Measurements from ENCODE around the gene RAX2. TPM values are rescaled to one million over a fixed set of nuclear protein-coding genes. Genes with fewer than 3 reads are reported as not detected.
"Not testable (repeated sequence)": the region's sequence is repeated elsewhere in the genome, so short reads cannot be mapped to it uniquely, and the experiment has no call there.

Gene RAX2
- total and polyA plus RNA-seq, 4 experiments from 2014 or later, result not detected

DNA sequence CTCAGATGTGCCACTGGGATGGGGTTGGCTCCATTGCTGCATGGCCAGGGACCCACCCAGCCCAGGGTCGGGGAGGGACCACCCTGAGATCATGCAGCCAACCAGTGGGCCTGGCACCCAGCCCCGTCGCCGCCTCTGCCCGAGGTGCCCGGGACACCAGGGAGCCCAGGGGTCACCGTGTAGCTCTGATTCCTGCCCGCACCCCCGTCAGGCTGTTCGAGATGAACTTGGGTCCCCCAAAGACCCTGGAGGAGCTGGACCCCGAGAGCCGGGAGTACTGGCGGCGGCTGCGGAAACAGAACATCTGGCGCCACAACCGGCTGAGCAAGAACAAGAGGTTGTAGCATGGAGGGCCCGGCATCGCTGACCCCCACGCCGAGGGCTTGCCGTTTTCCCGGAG is 5.0 kb downstream of the RAX2 start:
- ChIA-PET CTCF (ENCODE audit: partially characterized antibody) (interaction anchor here (0.9 kb wide), 1 partner anchor 21 kb away, joined by 3 read pairs; no protein-coding TSS in a partner anchor), POLR2A (ENCODE audit: partially characterized antibody) (interaction anchor here (1.7 kb wide), 1 partner anchor 22 kb away, joined by 3 read pairs; no protein-coding TSS in a partner anchor)
- intact Hi-C loops (cut with micrococcal nuclease), result no loop called here
- peaks cover 0 to 3% (median 0%) of the 10 kb centered on the region in 8 donors for H3K9me3 Mint-ChIP-seq
- peak overlapping the region in 1 of 8 donors; percentile 35 for H3K4me3 Mint-ChIP-seq
- H3K4me1 Mint-ChIP-seq, result peaks cover 9 to 21% (median 17%) of the 10 kb centered on the region in 4 donors
- peaks cover 0 to 2% of the 10 kb centered on the region in 2 donors for H3K27me3 Mint-ChIP-seq
- Histone ChIP-seq H3K9me3 (ENCODE audit: control insufficient read depth in 1 of 2, low read length in 2 of 2) (no peaks in the 10 kb centered on the region), H3K4me1 (ENCODE audit: insufficient read depth, low read length) (peaks cover 6% of the 10 kb centered on the region), H3K27me3 (ENCODE audit: insufficient read depth, low read length) (no peaks in the 10 kb centered on the region), H3K36me3 (ENCODE audit: insufficient read depth, low read length) (peaks cover 19% of the 10 kb centered on the region), H3K27ac (ENCODE audit: low read depth, low read length) (no peak overlapping the region), H3K4me3 (ENCODE audit: low read length in 2 of 2) (no peak overlapping the region)
- peak in 1 of 5 donors; percentile 38 for DNase-seq
- peaks cover 14 to 27% of the 10 kb centered on the region in 2 donors for H3K36me3 Mint-ChIP-seq
- peak overlapping the region in 1 of 7 donors; percentile 76 for H3K27ac Mint-ChIP-seq

DNA sequence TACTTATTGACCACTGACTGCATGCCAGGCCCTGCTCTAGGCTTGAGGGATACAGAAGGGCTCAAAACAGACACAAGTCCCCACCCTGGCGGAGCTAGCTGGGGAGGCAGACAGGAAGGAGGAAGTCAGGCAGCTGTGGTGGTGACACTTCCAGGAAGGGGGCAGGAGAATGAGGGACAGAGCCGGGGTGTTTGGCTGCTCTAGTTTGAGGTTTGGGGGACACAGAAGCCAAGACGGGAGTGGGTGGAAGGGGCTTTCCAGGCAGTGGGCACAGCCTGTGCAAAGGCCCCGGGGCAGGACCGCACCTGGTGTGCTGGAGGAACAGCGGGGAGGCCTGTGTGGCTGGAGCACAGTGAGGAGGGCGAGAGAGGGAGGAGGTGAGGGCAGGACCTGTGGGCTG is 5.5 kb downstream of the RAX2 start:
- CTCF ChIA-PET (ENCODE audit: partially characterized antibody), result no interaction called here
- DNase-seq, result peak in 1 of 5 donors; percentile 31
- H3K4me3 ChIP-seq (ENCODE audit: low read length in 2 of 2), result no peak overlapping the region
- no peaks in the 10 kb centered on the region for H3K9me3 ChIP-seq (ENCODE audit: control insufficient read depth in 1 of 2, low read length in 2 of 2)
- H3K36me3 Mint-ChIP-seq, result peaks cover 14 to 31% of the 10 kb centered on the region in 2 donors
- H3K9me3 Mint-ChIP-seq, result peaks cover 0 to 3% (median 0%) of the 10 kb centered on the region in 8 donors
- H3K27ac ChIP-seq (ENCODE audit: low read depth, low read length), result no peak overlapping the region
- H3K4me3 Mint-ChIP-seq, result peak overlapping the region in 4 of 8 donors; percentile 21 to 60 (median 42)
- intact Hi-C loops (cut with micrococcal nuclease), result no loop called here
- H3K27me3 ChIP-seq (ENCODE audit: insufficient read depth, low read length), result no peaks in the 10 kb centered on the region
- H3K27ac Mint-ChIP-seq, result peak overlapping the region in 6 of 7 donors; percentile 15 to 76 (median 59)
- peaks cover 0 to 2% of the 10 kb centered on the region in 2 donors for H3K27me3 Mint-ChIP-seq
- peaks cover 12% of the 10 kb centered on the region for H3K4me1 ChIP-seq (ENCODE audit: insufficient read depth, low read length)
- peaks cover 19% of the 10 kb centered on the region for H3K36me3 ChIP-seq (ENCODE audit: insufficient read depth, low read length)
- POLR2A ChIA-PET (ENCODE audit: partially characterized antibody), result interaction anchor here (1.7 kb wide), 1 partner anchor 22 kb away, joined by 3 read pairs; no protein-coding TSS in a partner anchor
- H3K4me1 Mint-ChIP-seq, result peaks cover 13 to 27% (median 22%) of the 10 kb centered on the region in 4 donors

DNA sequence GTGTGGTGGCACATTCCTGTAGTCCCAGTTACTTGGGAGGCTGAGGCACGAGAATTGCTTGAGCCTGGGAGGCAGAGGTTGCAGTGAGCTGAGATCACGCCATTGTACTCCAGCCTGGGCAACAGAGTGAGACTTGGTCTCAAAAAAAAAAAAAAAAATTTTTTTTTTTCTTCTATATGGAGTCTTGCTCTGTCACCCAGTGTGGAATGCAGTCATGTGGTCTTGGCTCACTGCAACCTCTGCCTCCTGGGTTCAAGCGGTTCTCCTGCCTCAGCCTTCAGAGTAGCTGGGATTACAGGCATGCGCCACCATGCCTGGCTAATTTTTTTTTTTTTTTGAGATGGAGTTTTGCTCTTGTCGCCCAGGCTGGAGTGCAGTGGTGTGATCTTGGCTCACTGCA is 6.3 kb downstream of the RAX2 start:
- H3K27me3 ChIP-seq (ENCODE audit: insufficient read depth, low read length); H3K27me3 Mint-ChIP-seq; H3K4me3 ChIP-seq (ENCODE audit: low read length in 2 of 2); CTCF ChIA-PET (ENCODE audit: partially characterized antibody); H3K4me3 Mint-ChIP-seq; H3K9me3 Mint-ChIP-seq; H3K9me3 ChIP-seq (ENCODE audit: control insufficient read depth in 1 of 2, low read length in 2 of 2); H3K27ac ChIP-seq (ENCODE audit: low read depth, low read length); intact Hi-C loops (cut with micrococcal nuclease): not testable (repeated sequence)
- POLR2A ChIA-PET (ENCODE audit: partially characterized antibody), result interaction anchor here (1.7 kb wide), 1 partner anchor 23 kb away, joined by 3 read pairs; no protein-coding TSS in a partner anchor
- Mint-ChIP-seq H3K4me1 (peaks cover 13 to 34% (median 26%) of the 10 kb centered on the region in 4 donors), H3K27ac (peak overlapping the region in 1 of 7 donors; percentile 76), H3K36me3 (peaks cover 10 to 35% of the 10 kb centered on the region in 2 donors)
- Histone ChIP-seq H3K4me1 (ENCODE audit: insufficient read depth, low read length) (peaks cover 16% of the 10 kb centered on the region), H3K36me3 (ENCODE audit: insufficient read depth, low read length) (peaks cover 19% of the 10 kb centered on the region)
- DNase-seq, result peak in 1 of 5 donors; percentile 16

DNA sequence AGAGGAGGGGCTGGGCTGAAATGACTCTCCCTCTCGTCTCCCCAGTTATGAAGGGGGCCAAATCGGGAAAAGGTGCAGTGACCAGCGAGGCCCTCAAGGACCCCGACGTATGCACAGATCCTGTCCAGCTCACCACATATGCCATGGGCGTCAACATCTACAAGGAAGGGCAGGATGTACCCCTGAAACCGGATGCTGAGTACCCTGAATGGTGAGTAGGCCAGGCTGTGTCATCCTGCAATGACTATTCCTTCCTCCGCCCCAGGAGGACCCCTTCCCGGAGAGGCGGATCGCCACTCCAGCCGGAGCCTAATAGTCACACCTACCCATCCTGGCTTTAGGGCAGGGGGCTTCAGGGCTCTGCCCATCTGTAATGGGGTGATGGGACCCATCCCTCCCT is 6.9 kb downstream of the RAX2 start:
- H3K4me3 ChIP-seq (ENCODE audit: low read length in 2 of 2), result no peak overlapping the region
- H3K4me3 Mint-ChIP-seq, result no peak overlapping the region
- intact Hi-C loops (cut with micrococcal nuclease), result no loop called here
- peak in 1 of 5 donors; percentile 26 for DNase-seq
- ChIA-PET CTCF (ENCODE audit: partially characterized antibody) (no interaction called here), POLR2A (ENCODE audit: partially characterized antibody) (no interaction called here)
- H3K36me3 ChIP-seq (ENCODE audit: insufficient read depth, low read length), result peaks cover 19% of the 10 kb centered on the region
- H3K36me3 Mint-ChIP-seq, result peaks cover 10 to 37% of the 10 kb centered on the region in 2 donors
- no peak overlapping the region for H3K27ac Mint-ChIP-seq
- no peak overlapping the region for H3K27ac ChIP-seq (ENCODE audit: low read depth, low read length)
- H3K27me3 Mint-ChIP-seq, result peaks cover 0 to 2% of the 10 kb centered on the region in 2 donors
- H3K9me3 ChIP-seq (ENCODE audit: control insufficient read depth in 1 of 2, low read length in 2 of 2), result no peaks in the 10 kb centered on the region
- H3K4me1 Mint-ChIP-seq, result peaks cover 15 to 41% (median 28%) of the 10 kb centered on the region in 4 donors
- peaks cover 23% of the 10 kb centered on the region for H3K4me1 ChIP-seq (ENCODE audit: insufficient read depth, low read length)
- H3K9me3 Mint-ChIP-seq, result peaks cover 0 to 3% (median 0%) of the 10 kb centered on the region in 8 donors
- H3K27me3 ChIP-seq (ENCODE audit: insufficient read depth, low read length), result no peaks in the 10 kb centered on the region

DNA sequence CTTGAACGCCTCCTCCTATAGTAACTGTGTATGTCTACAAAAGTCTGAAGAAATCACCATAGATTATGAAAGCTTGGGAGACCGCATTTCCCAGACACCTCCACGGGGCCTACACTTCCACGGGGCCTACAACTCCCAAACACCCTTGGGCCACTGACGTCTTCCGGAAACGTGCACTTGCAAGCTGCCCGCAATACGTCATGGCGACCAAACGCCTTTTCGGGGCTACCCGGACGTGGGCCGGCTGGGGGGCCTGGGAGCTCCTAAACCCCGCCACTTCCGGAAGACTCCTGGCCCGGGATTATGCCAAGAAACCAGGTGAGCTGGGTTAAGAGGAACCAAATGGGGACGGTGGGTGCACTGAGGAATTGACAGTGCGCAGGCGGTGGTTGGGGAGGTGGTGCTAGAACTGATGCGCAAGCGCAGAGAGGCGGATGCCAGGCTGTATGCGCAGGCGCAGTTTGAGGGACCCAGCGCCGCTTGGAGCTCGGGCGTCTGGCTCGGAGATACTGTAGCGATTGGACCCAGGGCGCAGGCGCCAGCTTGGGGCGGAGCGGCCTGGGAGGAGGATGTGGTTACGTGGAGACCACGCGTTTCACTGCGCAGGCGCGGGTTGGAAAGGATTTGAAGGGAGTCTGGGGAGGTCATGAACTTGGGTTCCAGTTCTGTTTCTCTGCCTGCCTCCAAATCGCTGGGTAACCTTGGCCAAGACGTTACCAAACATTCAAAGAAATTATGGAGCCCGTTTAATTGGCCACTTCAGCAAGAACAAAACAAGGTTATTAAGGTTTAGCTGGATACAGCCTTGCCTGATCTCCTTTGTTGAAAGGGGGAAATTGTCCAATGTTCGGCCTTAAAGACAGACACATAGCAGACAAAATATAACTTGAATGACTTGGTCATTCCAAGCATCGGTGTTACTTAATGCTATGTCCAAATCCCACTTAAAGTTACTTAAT is 9.2 kb downstream of the RAX2 start, which contains the start of gene MRPL54:
Gene MRPL54, plus strand, starts transcription at position 182 of the 959 bp plus-strand sequence. Its CDS starts 19 bp downstream, at position 201.
- Mint-ChIP-seq H3K4me3 (peak within 1 kb of the TSS; percentile 96 to 99 (median 98)), H3K27ac (peak within 1 kb of the TSS; percentile 100), H3K4me1 (peaks cover 16 to 55% (median 33%) of the 10 kb centered on the region in 4 donors), H3K36me3 (peaks cover 6 to 38% of the 10 kb centered on the region in 2 donors), H3K9me3 (peaks cover 0 to 3% (median 0%) of the 10 kb centered on the region in 8 donors), H3K27me3 (peaks cover 0 to 2% of the 10 kb centered on the region in 2 donors)
- peaks cover 16% of the 10 kb centered on the region for H3K36me3 ChIP-seq (ENCODE audit: insufficient read depth, low read length)
- H3K4me3 ChIP-seq (ENCODE audit: low read length in 2 of 2), result peak within 1 kb of the TSS; percentile 91 to 98
- no peaks in the 10 kb centered on the region for H3K9me3 ChIP-seq (ENCODE audit: control insufficient read depth in 1 of 2, low read length in 2 of 2)
- H3K27ac ChIP-seq (ENCODE audit: low read depth, low read length), result peak within 1 kb of the TSS; percentile 100
- peak; percentile 99 to 100 (median 100) for DNase-seq
- ChIA-PET CTCF (ENCODE audit: partially characterized antibody) (interaction anchor here (0.5 to 9.7 kb wide), 22 partner anchors 9 to 1710 kb away, joined by 3 to 82 read pairs (median 4); partner anchors contain the start of genes DOHH, EEF2 and RAX2), POLR2A (ENCODE audit: partially characterized antibody) (interaction anchor here (0.6 to 3.8 kb wide), 39 partner anchors 8 to 1206 kb away, joined by 3 to 46 read pairs (median 5); partner anchors contain the start of genes DAPK3, DOHH, EEF2 and FEM1A)
- peaks cover 43% of the 10 kb centered on the region for H3K4me1 ChIP-seq (ENCODE audit: insufficient read depth, low read length)
- H3K27me3 ChIP-seq (ENCODE audit: insufficient read depth, low read length), result no peaks in the 10 kb centered on the region
- intact Hi-C loops (cut with micrococcal nuclease), result loop anchor here (1.0 to 5.0 kb wide), 6 partner anchors 41 to 710 kb away; partner anchors contain the start of genes DAPK3, EEF2 and HDGFL2

DNA sequence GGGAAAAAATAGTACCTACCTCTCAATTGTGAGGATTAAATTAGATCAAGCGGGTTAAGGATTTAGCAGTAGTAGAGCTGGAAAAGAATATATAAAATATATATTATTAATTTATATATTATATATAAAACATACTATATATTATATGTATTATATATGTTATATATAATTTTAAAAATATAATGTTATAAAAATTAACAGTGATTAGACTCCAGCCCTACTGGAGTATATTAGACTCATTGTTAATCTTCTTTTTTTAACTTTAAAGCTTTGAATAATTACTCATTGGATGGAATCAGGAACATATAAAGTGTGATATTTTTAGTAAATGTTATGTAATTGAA is 9.9 kb downstream of the RAX2 start:
- Mint-ChIP-seq H3K36me3 (peaks cover 6 to 38% of the 10 kb centered on the region in 2 donors), H3K4me1 (peaks cover 16 to 59% (median 34%) of the 10 kb centered on the region in 4 donors), H3K9me3 (peaks cover 0 to 3% (median 0%) of the 10 kb centered on the region in 8 donors), H3K27me3 (peaks cover 0 to 2% of the 10 kb centered on the region in 2 donors), H3K4me3 (peak overlapping the region; percentile 96 to 99 (median 98)), H3K27ac (peak overlapping the region; percentile 100)
- Histone ChIP-seq H3K4me3 (ENCODE audit: low read length in 2 of 2) (peak overlapping the region in 1 of 2 donors; percentile 98), H3K27ac (ENCODE audit: low read depth, low read length) (peak overlapping the region; percentile 100), H3K36me3 (ENCODE audit: insufficient read depth, low read length) (peaks cover 12% of the 10 kb centered on the region), H3K27me3 (ENCODE audit: insufficient read depth, low read length) (no peaks in the 10 kb centered on the region), H3K4me1 (ENCODE audit: insufficient read depth, low read length) (peaks cover 46% of the 10 kb centered on the region), H3K9me3 (ENCODE audit: control insufficient read depth in 1 of 2, low read length in 2 of 2) (no peaks in the 10 kb centered on the region)
- intact Hi-C loops (cut with micrococcal nuclease), result loop anchor here (1.0 to 5.0 kb wide), 6 partner anchors 41 to 710 kb away; partner anchors contain the start of genes DAPK3, EEF2 and HDGFL2
- ChIA-PET POLR2A (ENCODE audit: partially characterized antibody) (interaction anchor here (0.8 to 3.8 kb wide), 35 partner anchors 9 to 1206 kb away, joined by 3 to 46 read pairs (median 6); partner anchors contain the start of genes DAPK3, DOHH, EEF2 and FEM1A), CTCF (ENCODE audit: partially characterized antibody) (interaction anchor here (1.0 to 9.7 kb wide), 18 partner anchors 9 to 1710 kb away, joined by 3 to 82 read pairs (median 4); partner anchors contain the start of genes DOHH and EEF2)
- DNase-seq, result no peak

Data from CD4-positive, alpha-beta memory T cell (primary cell).